ENCODE data around the gene EP300.

EP300 gene

GRCh38 chr22:41092847-41093411, 537 bp downstream of the EP300 start (continued):
- no peak for TF ChIP-seq POU6F1 (CRISPR knock-in tag; IDR thresholded peaks at IDR 0.05; ENCODE audit: borderline replicate concordance, low read depth)
- TF ChIP-seq, protein P1, sequence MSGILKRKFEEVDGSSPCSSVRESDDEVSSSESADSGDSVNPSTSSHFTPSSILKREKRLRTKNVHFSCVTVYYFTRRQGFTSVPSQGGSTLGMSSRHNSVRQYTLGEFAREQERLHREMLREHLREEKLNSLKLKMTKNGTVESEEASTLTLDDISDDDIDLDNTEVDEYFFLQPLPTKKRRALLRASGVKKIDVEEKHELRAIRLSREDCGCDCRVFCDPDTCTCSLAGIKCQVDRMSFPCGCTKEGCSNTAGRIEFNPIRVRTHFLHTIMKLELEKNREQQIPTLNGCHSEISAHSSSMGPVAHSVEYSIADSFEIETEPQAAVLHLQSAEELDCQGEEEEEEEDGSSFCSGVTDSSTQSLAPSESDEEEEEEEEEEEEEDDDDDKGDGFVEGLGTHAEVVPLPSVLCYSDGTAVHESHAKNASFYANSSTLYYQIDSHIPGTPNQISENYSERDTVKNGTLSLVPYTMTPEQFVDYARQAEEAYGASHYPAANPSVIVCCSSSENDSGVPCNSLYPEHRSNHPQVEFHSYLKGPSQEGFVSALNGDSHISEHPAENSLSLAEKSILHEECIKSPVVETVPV (CRISPR knock-in tag; IDR thresholded peaks at IDR 0.05): no peak
- no peak for TF ChIP-seq BACH2 (CRISPR knock-in tag; IDR thresholded peaks at IDR 0.05; ENCODE audit: borderline replicate concordance)
- no peak for TF ChIP-seq ISL1 (CRISPR knock-in tag; IDR thresholded peaks at IDR 0.05)
- no peak for TF ChIP-seq CSDC2 (CRISPR knock-in tag; IDR thresholded peaks at IDR 0.05)
- TF ChIP-seq, protein P2, sequence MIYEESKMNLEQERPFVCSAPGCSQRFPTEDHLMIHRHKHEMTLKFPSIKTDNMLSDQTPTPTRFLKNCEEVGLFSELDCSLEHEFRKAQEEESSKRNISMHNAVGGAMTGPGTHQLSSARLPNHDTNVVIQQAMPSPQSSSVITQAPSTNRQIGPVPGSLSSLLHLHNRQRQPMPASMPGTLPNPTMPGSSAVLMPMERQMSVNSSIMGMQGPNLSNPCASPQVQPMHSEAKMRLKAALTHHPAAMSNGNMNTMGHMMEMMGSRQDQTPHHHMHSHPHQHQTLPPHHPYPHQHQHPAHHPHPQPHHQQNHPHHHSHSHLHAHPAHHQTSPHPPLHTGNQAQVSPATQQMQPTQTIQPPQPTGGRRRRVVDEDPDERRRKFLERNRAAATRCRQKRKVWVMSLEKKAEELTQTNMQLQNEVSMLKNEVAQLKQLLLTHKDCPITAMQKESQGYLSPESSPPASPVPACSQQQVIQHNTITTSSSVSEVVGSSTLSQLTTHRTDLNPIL (CRISPR knock-in tag; IDR thresholded peaks at IDR 0.05; ENCODE audit: low read depth): no peak
- TF ChIP-seq RARB (CRISPR knock-in tag; IDR thresholded peaks at IDR 0.05): no peak
- TF ChIP-seq PPARA (CRISPR knock-in tag; IDR thresholded peaks at IDR 0.05; ENCODE audit: borderline replicate concordance): no peak

DNA sequence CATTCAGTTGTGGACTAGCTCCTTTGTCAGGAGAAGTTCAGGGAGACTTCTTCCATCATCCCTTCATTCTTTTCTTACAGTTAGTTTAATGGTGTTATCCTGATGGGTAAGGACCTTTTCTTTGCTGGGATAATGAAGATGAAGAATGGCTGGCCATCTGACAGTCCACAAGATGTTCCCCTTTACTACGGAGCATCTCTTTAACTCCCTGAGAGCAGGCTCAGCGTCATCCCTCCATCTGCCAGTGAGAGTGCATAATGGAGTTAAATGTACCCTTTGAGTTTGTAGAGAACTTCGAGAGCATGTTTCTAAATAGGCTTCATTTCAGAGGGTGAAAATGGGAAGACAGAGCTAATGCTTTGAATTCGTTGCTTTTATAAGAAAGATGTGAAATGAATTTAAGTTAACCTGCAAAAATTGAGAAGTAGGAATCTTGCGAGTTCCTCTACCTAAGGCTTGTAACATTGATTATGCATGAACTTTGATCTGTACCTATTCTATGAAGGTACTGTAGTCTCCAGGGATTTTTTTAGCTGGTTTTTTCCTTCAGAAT, 1.7 kb downstream of the EP300 start:
- peak; percentile 28; the same call in 1 of the 3 replicates for ATAC-seq
- TF ChIP-seq, protein P3, sequence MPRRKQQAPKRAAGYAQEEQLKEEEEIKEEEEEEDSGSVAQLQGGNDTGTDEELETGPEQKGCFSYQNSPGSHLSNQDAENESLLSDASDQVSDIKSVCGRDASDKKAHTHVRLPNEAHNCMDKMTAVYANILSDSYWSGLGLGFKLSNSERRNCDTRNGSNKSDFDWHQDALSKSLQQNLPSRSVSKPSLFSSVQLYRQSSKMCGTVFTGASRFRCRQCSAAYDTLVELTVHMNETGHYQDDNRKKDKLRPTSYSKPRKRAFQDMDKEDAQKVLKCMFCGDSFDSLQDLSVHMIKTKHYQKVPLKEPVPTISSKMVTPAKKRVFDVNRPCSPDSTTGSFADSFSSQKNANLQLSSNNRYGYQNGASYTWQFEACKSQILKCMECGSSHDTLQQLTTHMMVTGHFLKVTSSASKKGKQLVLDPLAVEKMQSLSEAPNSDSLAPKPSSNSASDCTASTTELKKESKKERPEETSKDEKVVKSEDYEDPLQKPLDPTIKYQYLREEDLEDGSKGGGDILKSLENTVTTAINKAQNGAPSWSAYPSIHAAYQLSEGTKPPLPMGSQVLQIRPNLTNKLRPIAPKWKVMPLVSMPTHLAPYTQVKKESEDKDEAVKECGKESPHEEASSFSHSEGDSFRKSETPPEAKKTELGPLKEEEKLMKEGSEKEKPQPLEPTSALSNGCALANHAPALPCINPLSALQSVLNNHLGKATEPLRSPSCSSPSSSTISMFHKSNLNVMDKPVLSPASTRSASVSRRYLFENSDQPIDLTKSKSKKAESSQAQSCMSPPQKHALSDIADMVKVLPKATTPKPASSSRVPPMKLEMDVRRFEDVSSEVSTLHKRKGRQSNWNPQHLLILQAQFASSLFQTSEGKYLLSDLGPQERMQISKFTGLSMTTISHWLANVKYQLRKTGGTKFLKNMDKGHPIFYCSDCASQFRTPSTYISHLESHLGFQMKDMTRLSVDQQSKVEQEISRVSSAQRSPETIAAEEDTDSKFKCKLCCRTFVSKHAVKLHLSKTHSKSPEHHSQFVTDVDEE (CRISPR knock-in tag; IDR thresholded peaks at IDR 0.05): no peak
- TF ChIP-seq, protein P2 (CRISPR knock-in tag; IDR thresholded peaks at IDR 0.05; ENCODE audit: low read depth): no peak
- TF ChIP-seq CSDC2 (CRISPR knock-in tag; IDR thresholded peaks at IDR 0.05) (no peak), BACH2 (CRISPR knock-in tag; IDR thresholded peaks at IDR 0.05; ENCODE audit: borderline replicate concordance) (no peak)

GRCh38 chr22:41096391-41096790, 4.0 kb downstream of the EP300 start:
- TF ChIP-seq, protein P1 (CRISPR knock-in tag; IDR thresholded peaks at IDR 0.05): no peak
- TF ChIP-seq CSDC2 (CRISPR knock-in tag; IDR thresholded peaks at IDR 0.05): no peak
- no peak for TF ChIP-seq ZNF565 (CRISPR knock-in tag; conservative IDR thresholded peaks at IDR 0.05; ENCODE audit: low read depth)
- no peak for TF ChIP-seq GLIS3 (CRISPR knock-in tag; IDR thresholded peaks at IDR 0.05)
- TF ChIP-seq POU6F1 (CRISPR knock-in tag; IDR thresholded peaks at IDR 0.05; ENCODE audit: borderline replicate concordance, low read depth): no peak
- TF ChIP-seq TOX (CRISPR knock-in tag; IDR thresholded peaks at IDR 0.05; ENCODE audit: borderline replicate concordance): no peak
- TF ChIP-seq ZC3H10 (CRISPR knock-in tag; IDR thresholded peaks at IDR 0.05): no peak
- ATAC-seq: no peak

Data from SK-N-SH treated with all-trans-retinoic acid at 6 μM for 48 hours (cell line).